GM21825 (cell line): ENCODE measurements around the gene EME1.

ENCODE experiments used
- ATAC-seq: cut with Tn5 transposase; IDR thresholded peaks from one replicate; pipeline ENCODE4 v1.9.1; 2021; ENCODE audit warnings: mild to moderate bottlenecking, moderate library complexity; ENCODE audit not compliant: unreplicated experiment

The EME1 gene

GRCh38 chr17:50361561-50362480 lies 11.2 kb upstream of the EME1 start:
- ATAC-seq, result no peak

- ATAC-seq, result no peak
Observed at GRCh38 chr17:50362661-50363060, 10.4 kb upstream of the EME1 start.

GRCh38 chr17:50363217-50364060 lies 9.6 kb upstream of the EME1 start:
- ATAC-seq, result no peak

GRCh38 chr17:50364061-50364458 lies 9.0 kb upstream of the EME1 start:
- no peak for ATAC-seq

- no peak for ATAC-seq
Observed at GRCh38 chr17:50364715-50365114, 8.3 kb upstream of the EME1 start.

- ATAC-seq, result no peak
Observed at GRCh38 chr17:50365165-50365564, 7.9 kb upstream of the EME1 start.

GRCh38 chr17:50365649-50366393 lies 7.2 kb upstream of the EME1 start:
- no peak for ATAC-seq

- ATAC-seq, result no peak
Observed at GRCh38 chr17:50367401-50367800, 5.6 kb upstream of the EME1 start.

GRCh38 chr17:50370052-50370451 lies 3.0 kb upstream of the EME1 start:
- no peak for ATAC-seq

GRCh38 chr17:50371526-50371925 lies 1.5 kb upstream of the EME1 start:
- ATAC-seq, result no peak

- ATAC-seq, result no peak
Observed at GRCh38 chr17:50372222-50372757, 739 bp upstream of the EME1 start.

GRCh38 chr17:50373705-50374104 lies 676 bp downstream of the EME1 start:
- ATAC-seq, result no peak

- ATAC-seq, result no peak
Observed at GRCh38 chr17:50375858-50376538, 3.0 kb downstream of the EME1 start.

GRCh38 chr17:50379351-50380132 lies 6.5 kb downstream of the EME1 start:
- ATAC-seq, result no peak

- ATAC-seq, result no peak
Observed at GRCh38 chr17:50380369-50381259, 7.6 kb downstream of the EME1 start.

- ATAC-seq, result no peak
Observed at GRCh38 chr17:50381260-50381815, 8.3 kb downstream of the EME1 start.

- no peak for ATAC-seq
Observed at GRCh38 chr17:50381920-50382319, 8.9 kb downstream of the EME1 start.

- ATAC-seq, result no peak
Observed at GRCh38 chr17:50382931-50383330, 9.9 kb downstream of the EME1 start.
